K562 (cell line): ENCODE measurements around the gene CLASP1. TPM values are rescaled to one million over a fixed set of nuclear protein-coding genes. Genes with fewer than 3 reads are reported as not detected.
A peak's percentile ranks its signal among the peaks of the same experiment; 100 is the strongest.

Source experiments
- ARHGAP35 ChIP-seq: fragments of 450-650 bp; IDR thresholded peaks from 2 replicates; pipeline ENCODE4 v1.6.1; 2018; ENCODE audit not compliant: partially characterized antibody
- ARID4B ChIP-seq: sonication (generic); formaldehyde crosslinking; IDR thresholded peaks from 2 replicates; pipeline ENCODE4 v1.8.0; 2022; ENCODE audit warnings: mild to moderate bottlenecking, missing genetic modification reagents
- CC2D1A ChIP-seq: fragments of 450-650 bp; IDR thresholded peaks from 2 replicates; pipeline ENCODE4 v1.6.1; 2017; ENCODE audit warnings: mild to moderate bottlenecking
- CEBPG ChIP-seq, 3 experiments: fragments of 200-800 bp in 1 of 3; sonication (Bioruptor generic) in 1 of 3; sonication (generic) in 1 of 3; formaldehyde crosslinking in 1 of 3; IDR thresholded peaks in 2 of 3; conservative IDR thresholded peaks in 1 of 3; 2 replicates each; pipeline versions ENCODE4 v1.6.1 to v1.8.0; 2016 to 2022; ENCODE audit warnings: missing compliant biosample characterization in 2 of 3, missing genetic modification characterization in 2 of 3, mild to moderate bottlenecking in 1 of 3, missing genetic modification reagents in 1 of 3
- CHD2 ChIP-seq: IDR thresholded peaks from 2 replicates; pipeline ENCODE4 v1.6.1; 2011; ENCODE audit warnings: low read depth, low read length
- ELF4 ChIP-seq: fragments of 450-650 bp; formaldehyde crosslinking; IDR thresholded peaks from 2 replicates; pipeline ENCODE4 v1.4.0; 2022; ENCODE audit warnings: missing genetic modification characterization
- MCM5 ChIP-seq: fragments of 450-650 bp; IDR thresholded peaks from 2 replicates; pipeline ENCODE4 v1.6.1; 2016; ENCODE audit warnings: low read depth
- TBL1XR1 ChIP-seq, 2 experiments: IDR thresholded peaks; 2 replicates each; pipeline ENCODE4 v1.6.1; 2012; ENCODE audit warnings: improper control_type of control experiment in 2 of 2, low read length in 2 of 2, mild to moderate bottlenecking in 1 of 2
- TFAM ChIP-seq: fragments of 250-450 bp; sonication (Bioruptor Pico); conservative IDR thresholded peaks from 2 replicates; pipeline ENCODE4 v1.5.0; 2021; ENCODE audit warnings: mild to moderate bottlenecking, moderate library complexity
- ZNF407 ChIP-seq: fragments of 450-650 bp; IDR thresholded peaks from 2 replicates; pipeline ENCODE4 v1.6.1; 2016; ENCODE audit warnings: low read depth
- ZNF76 ChIP-seq: fragments of 250-450 bp; sonication (Bioruptor Pico); IDR thresholded peaks from 2 replicates; pipeline ENCODE4 v1.4.0; 2020; ENCODE audit warnings: mild to moderate bottlenecking, moderate library complexity, borderline replicate concordance
- ZNF766 ChIP-seq: fragments of 200-800 bp; sonication (Bioruptor generic); conservative IDR thresholded peaks from 2 replicates; pipeline ENCODE4 v1.6.1; 2016; ENCODE audit warnings: missing genetic modification characterization, missing compliant biosample characterization
- polyA plus RNA-seq, 8 experiments: library from polyadenylated mRNA; depleted of rRNA in 4 of 8; stranded (reverse) in 5 of 8; unstranded in 3 of 8; fragments of >200 nt; fragmentation: Nextera tagmentation in 2 of 8; fragmentation: Illumina TruSeq in 1 of 8; extraction: Ambion mirVana in 2 of 8; extraction: Trizol in 1 of 8; gene quantifications; 2 replicates each; pipeline versions ENCODE4 v1.2.1 to v1.2.3, GENCODE V29; 2011 to 2014; ENCODE audit warnings: inconsistent platforms in 1 of 8, missing spikeins in 1 of 8
- total RNA-seq, 7 experiments: library from RNA; depleted of rRNA in 6 of 7; stranded (reverse); fragments of >200 nt in 6 of 7; fragmentation: Illumina TruSeq in 2 of 7; extraction: Trizol in 2 of 7; gene quantifications; 2 replicates each; pipeline versions ENCODE4 v1.2.1 to v1.2.3, GENCODE V29; 2011 to 2021; ENCODE audit warnings: low replicate concordance in 1 of 7
- TF ChIP-seq, protein P1 (sequence below), 2 experiments: fragments of 450-650 bp in 1 of 2; sonication (generic) in 1 of 2; formaldehyde crosslinking in 1 of 2; IDR thresholded peaks in 1 of 2; conservative IDR thresholded peaks in 1 of 2; 2 replicates each; pipeline versions ENCODE4 v1.6.1 to v1.8.1; 2016 to 2023; ENCODE audit warnings: mild to moderate bottlenecking in 2 of 2, moderate library complexity in 2 of 2, inconsistent platforms in 1 of 2, missing genetic modification reagents in 1 of 2

Gene CLASP1
- total and polyA plus RNA-seq, 9 of the 15 experiments (the other 6 are each of a cell fraction or from before 2014, with no cell fraction given) = 1.7 to 40.3 (median 20.7) TPM

DNA sequence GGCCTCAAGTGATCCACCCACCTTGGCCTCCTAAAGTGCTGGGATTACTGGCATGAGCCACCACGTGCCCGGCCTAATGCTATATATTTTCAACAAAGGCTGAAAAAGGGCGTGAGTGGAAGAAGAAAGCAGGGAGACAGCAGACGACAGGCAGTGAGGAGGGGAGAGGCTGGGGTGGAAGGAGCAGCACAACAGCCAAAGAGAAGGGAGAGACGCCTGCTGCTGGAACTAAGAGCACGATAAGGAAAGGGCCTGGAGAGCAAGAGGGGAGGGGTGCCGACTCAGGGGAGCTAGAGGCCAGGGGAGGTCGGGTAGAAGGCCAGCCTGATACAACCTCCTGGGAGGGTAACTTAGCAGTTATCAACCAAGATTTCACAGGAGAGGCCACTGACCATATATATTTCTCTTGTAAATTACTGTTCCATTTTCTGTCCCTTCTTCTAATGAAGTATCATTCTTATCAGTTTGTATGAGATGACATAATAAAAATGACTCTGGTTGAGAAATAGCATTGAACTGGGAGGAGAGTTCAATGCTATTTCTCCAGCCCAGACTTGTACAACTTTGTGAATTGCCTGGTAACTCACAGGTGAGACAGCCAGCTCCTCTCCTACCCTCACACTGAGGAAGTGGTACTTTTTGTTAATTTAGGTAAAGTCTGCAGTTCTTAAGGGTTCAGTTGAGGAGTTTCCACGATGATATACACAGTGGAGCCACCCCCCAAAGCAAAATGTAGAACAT is 124.4 kb downstream of the CLASP1 start (continued):
- no peak for TF ChIP-seq ZNF766 (CRISPR knock-in tag)
- TF ChIP-seq, protein P1, sequence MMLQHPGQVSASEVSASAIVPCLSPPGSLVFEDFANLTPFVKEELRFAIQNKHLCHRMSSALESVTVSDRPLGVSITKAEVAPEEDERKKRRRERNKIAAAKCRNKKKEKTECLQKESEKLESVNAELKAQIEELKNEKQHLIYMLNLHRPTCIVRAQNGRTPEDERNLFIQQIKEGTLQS (IDR thresholded peaks at IDR 0.05) = 0 out of 2 replicates have a peak, but pooled peaks have one; percentile 28
- TF ChIP-seq, protein P1 (CRISPR knock-in tag; conservative IDR thresholded peaks at IDR 0.05) = no peak
- TF ChIP-seq ZNF407 = no peak
- 0 out of 4 replicates have a peak, but pooled peaks of 1 of the 2 experiments have one; percentile 34 for TF ChIP-seq TBL1XR1 (IDR thresholded peaks at IDR 0.05; ENCODE audit: low read length in 2 of 2)
- TF ChIP-seq ZNF76 (CRISPR knock-in tag) = no peak
- no peak for TF ChIP-seq CHD2
- TF ChIP-seq MCM5 = no peak
- TF ChIP-seq CEBPG (CRISPR knock-in tag; IDR thresholded peaks at IDR 0.05) = no peak
- peak in 1 of 2 experiments; percentile 61; a peak in 2 of 4 replicates for TF ChIP-seq CEBPG (tag; conservative IDR thresholded peaks at IDR 0.05 in 1 of 2, IDR thresholded peaks at IDR 0.05 in 1 of 2)
- TF ChIP-seq ELF4 (CRISPR knock-in tag) = 0 out of 2 replicates have a peak, but pooled peaks have one; percentile 6
- no peak for TF ChIP-seq ARID4B (CRISPR knock-in tag)
- TF ChIP-seq ARHGAP35 = peak; percentile 26
- TF ChIP-seq CC2D1A = no peak
- TF ChIP-seq TFAM (CRISPR knock-in tag) = no peak
